Upper lobe of right lung (tissue), 1 donor: Measurements from ENCODE around the gene CDC42BPA. TPM values are rescaled to one million over a fixed set of nuclear protein-coding genes. Genes with fewer than 3 reads are reported as not detected.

Experiments used
- ATAC-seq: fragments of 200-7000 bp; cut with Tn5 transposase; one replicate; pipeline ENCODE4 v1.9.1; 2020; ENCODE audit warnings: mild to moderate bottlenecking, moderate library complexity
- DNase-seq: peaks from one replicate; pipeline ENCODE4 v3.0.0-alpha.2; 2020
- H3K27ac ChIP-seq: fragments of 200-600 bp; one replicate; pipeline ENCODE4 v1.8.0; 2022
- H3K27me3 ChIP-seq: fragments of 200-600 bp; one replicate; pipeline ENCODE4 v1.8.0; 2022; ENCODE audit warnings: mild to moderate bottlenecking
- H3K36me3 ChIP-seq: fragments of 200-600 bp; one replicate; pipeline ENCODE4 v1.8.0; 2022
- H3K4me1 ChIP-seq: fragments of 200-600 bp; one replicate; pipeline ENCODE4 v1.8.0; 2022
- H3K4me3 ChIP-seq: fragments of 200-600 bp; one replicate; pipeline ENCODE4 v1.8.0; 2022; ENCODE audit warnings: mild to moderate bottlenecking
- H3K9me3 ChIP-seq: fragments of 200-600 bp; one replicate; pipeline ENCODE4 v1.8.0; 2022
- CTCF ChIP-seq: fragments of 200-600 bp; IDR thresholded peaks from one replicate; pipeline ENCODE4 v1.8.0; 2022; ENCODE audit warnings: antibody characterized with exemption
- intact Hi-C: fragments of 100-400 bp; cut with DNase I; formaldehyde crosslinking; loops from one replicate; pipeline ENCODE4 v1.11.0; 2022
- total RNA-seq: library from RNA; stranded (reverse); fragmentation: NEBNext Ultra II Directional; extraction: Animal tissue kit (Norgen Biotek cat#: 25700); gene quantifications from one replicate; pipeline ENCODE4 v1.2.1, GENCODE V29; 2021
- donor health status: DM: no; HTN: yes; CAD: no; lungs with severe emphysema.

The CDC42BPA gene
- total RNA-seq, 1 donor from 2014 or later: 41.8 TPM

- Histone ChIP-seq H3K9me3 (no peaks in the 10 kb centered on the region), H3K27ac (no peak overlapping the region), H3K36me3 (no peaks in the 10 kb centered on the region), H3K4me1 (no peaks in the 10 kb centered on the region), H3K27me3 (no peaks in the 10 kb centered on the region), H3K4me3 (no peak overlapping the region)
- ATAC-seq: no peak
- no peak for TF ChIP-seq CTCF
- no peak for DNase-seq
- intact Hi-C loops: no loop called here
Measured at GRCh38 chr1:227182012-227182411, 136.3 kb downstream of the CDC42BPA start.

GRCh38 chr1:227175611-227176010 is 142.7 kb downstream of the CDC42BPA start:
- Histone ChIP-seq H3K4me3 (no peak overlapping the region), H3K36me3 (no peaks in the 10 kb centered on the region), H3K27me3 (no peaks in the 10 kb centered on the region), H3K9me3 (no peaks in the 10 kb centered on the region), H3K4me1 (no peaks in the 10 kb centered on the region), H3K27ac (no peak overlapping the region)
- DNase-seq: no peak
- no peak for TF ChIP-seq CTCF
- intact Hi-C loops: no loop called here
- ATAC-seq: no peak

GRCh38 chr1:227174164-227174563 is 144.1 kb downstream of the CDC42BPA start:
- Histone ChIP-seq H3K9me3 (no peaks in the 10 kb centered on the region), H3K27me3 (no peaks in the 10 kb centered on the region), H3K4me1 (no peaks in the 10 kb centered on the region), H3K4me3 (no peak overlapping the region), H3K36me3 (no peaks in the 10 kb centered on the region), H3K27ac (no peak overlapping the region)
- ATAC-seq (no peak), DNase-seq (no peak)
- no peak for TF ChIP-seq CTCF
- intact Hi-C loops: no loop called here

- TF ChIP-seq CTCF: no peak
- DNase-seq: no peak
- no peak for ATAC-seq
- H3K4me3 ChIP-seq: no peak overlapping the region
- H3K27ac ChIP-seq: no peak overlapping the region
- H3K9me3 ChIP-seq: no peaks in the 10 kb centered on the region
- H3K36me3 ChIP-seq: no peaks in the 10 kb centered on the region
- no peaks in the 10 kb centered on the region for H3K27me3 ChIP-seq
- intact Hi-C loops: no loop called here
- H3K4me1 ChIP-seq: no peaks in the 10 kb centered on the region
Measured at GRCh38 chr1:227170361-227171166, 147.7 kb downstream of the CDC42BPA start.

GRCh38 chr1:227169343-227169742 is 148.9 kb downstream of the CDC42BPA start:
- H3K9me3 ChIP-seq: no peaks in the 10 kb centered on the region
- no peak for TF ChIP-seq CTCF
- H3K4me3 ChIP-seq: no peak overlapping the region
- intact Hi-C loops: no loop called here
- H3K27ac ChIP-seq: no peak overlapping the region
- H3K4me1 ChIP-seq: no peaks in the 10 kb centered on the region
- ATAC-seq: no peak
- no peaks in the 10 kb centered on the region for H3K36me3 ChIP-seq
- H3K27me3 ChIP-seq: no peaks in the 10 kb centered on the region
- DNase-seq: no peak
